ENCODE results near the gene LILRA5. TPM values are rescaled to one million over a fixed set of nuclear protein-coding genes. Genes with fewer than 3 reads are reported as not detected.
"Not testable (repeated sequence)": the region's sequence is repeated elsewhere in the genome, so short reads cannot be mapped to it uniquely, and the experiment has no call there.

LILRA5 gene
- total RNA-seq, result 10 to 100 TPM in 2 of 3 donors, 1 to 10 TPM in 1; 3.4 to 22.3 (median 11.1) TPM
- total RNA-seq (2013), result 5.5 TPM

DNA sequence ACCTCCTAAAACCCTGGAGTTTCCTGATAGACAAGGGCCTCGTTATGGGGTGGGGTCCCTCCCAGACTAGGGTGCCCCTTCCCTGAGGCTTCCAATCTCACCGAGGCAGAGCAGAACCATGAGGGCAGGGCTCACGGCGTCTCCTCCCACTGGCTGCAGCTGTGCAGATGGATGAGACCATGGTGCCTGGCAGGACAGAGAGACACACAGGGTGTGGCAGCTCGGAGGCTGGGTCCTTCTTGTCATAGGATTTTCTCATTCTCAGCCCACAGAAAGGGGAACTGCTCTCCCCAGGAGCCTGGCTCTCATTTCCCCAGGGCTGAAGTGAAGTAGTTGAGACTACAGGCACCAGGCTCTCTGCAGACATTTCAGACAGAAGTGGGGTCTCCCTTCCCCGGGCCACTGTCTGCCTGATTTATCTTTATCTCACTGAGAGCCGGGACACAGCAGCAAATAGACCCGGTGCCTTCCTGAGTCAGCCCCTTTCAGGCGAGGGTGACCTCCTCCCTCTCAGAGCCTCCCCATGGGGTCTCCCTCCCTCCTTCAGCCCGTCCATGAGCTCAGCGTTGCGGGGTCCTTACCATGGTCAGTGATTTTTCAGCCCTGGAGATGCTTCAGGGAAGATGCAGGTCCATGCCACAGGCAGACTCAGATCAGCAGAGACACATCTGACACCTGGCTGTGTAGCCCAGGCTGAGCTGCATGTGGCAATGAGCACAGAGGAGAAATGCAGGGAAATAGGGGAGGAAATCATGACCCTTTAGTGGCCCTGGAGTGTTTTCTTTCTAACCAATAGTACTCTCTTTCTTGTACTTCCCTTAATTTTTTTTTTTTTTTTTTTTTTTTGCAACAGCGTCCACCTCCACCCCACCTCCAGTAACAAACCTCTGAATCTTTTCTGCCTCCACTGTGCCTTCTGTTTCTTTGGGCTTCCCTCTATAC is at the start of gene LILRA5:
Gene LILRA5 (minus strand): TSS at position 731 of the 942 bp plus-strand sequence. CDS start 147 bp downstream, at position 584.
- Mint-ChIP-seq H3K4me1 (peaks cover 0 to 4% of the 10 kb centered on the region in 2 donors), H3K36me3 (no peaks in the 10 kb centered on the region), H3K27ac (peak within 1 kb of the TSS in 1 of 2 donors; percentile 74), H3K27me3 (ENCODE audit: low read depth in 2 of 2) (peaks cover 20 to 27% of the 10 kb centered on the region in 2 donors), H3K4me3 (no peak within 1 kb of the TSS), H3K9me3 (no peaks in the 10 kb centered on the region)
- ATAC-seq (peak; percentile 36 to 58 (median 38)), DNase-seq (no peak)
- peak within 1 kb of the TSS; percentile 46 for H3K27ac ChIP-seq (ENCODE audit: low read length)
- H3K9me3 ChIP-seq (ENCODE audit: control insufficient read depth, insufficient read depth, low read length), result no peaks in the 10 kb centered on the region
- 11% methylated on average over 13 of the region's 13 CpGs for WGBS (ENCODE audit: insufficient coverage)
- no peaks in the 10 kb centered on the region for H3K36me3 ChIP-seq (ENCODE audit: control insufficient read depth, insufficient read depth, low read length)
- peaks cover 10% of the 10 kb centered on the region for H3K4me1 ChIP-seq (ENCODE audit: control insufficient read depth, insufficient read depth, low read length)
- TF ChIP-seq, protein P1, sequence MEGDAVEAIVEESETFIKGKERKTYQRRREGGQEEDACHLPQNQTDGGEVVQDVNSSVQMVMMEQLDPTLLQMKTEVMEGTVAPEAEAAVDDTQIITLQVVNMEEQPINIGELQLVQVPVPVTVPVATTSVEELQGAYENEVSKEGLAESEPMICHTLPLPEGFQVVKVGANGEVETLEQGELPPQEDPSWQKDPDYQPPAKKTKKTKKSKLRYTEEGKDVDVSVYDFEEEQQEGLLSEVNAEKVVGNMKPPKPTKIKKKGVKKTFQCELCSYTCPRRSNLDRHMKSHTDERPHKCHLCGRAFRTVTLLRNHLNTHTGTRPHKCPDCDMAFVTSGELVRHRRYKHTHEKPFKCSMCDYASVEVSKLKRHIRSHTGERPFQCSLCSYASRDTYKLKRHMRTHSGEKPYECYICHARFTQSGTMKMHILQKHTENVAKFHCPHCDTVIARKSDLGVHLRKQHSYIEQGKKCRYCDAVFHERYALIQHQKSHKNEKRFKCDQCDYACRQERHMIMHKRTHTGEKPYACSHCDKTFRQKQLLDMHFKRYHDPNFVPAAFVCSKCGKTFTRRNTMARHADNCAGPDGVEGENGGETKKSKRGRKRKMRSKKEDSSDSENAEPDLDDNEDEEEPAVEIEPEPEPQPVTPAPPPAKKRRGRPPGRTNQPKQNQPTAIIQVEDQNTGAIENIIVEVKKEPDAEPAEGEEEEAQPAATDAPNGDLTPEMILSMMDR (IDR thresholded peaks at IDR 0.05), result no peak
- H3K27me3 ChIP-seq (ENCODE audit: control insufficient read depth, insufficient read depth, low read length), result peaks cover 3% of the 10 kb centered on the region
- no peak within 1 kb of the TSS for H3K4me3 ChIP-seq (ENCODE audit: low read length)
- intact Hi-C loops (cut with micrococcal nuclease), result no loop called here

DNA sequence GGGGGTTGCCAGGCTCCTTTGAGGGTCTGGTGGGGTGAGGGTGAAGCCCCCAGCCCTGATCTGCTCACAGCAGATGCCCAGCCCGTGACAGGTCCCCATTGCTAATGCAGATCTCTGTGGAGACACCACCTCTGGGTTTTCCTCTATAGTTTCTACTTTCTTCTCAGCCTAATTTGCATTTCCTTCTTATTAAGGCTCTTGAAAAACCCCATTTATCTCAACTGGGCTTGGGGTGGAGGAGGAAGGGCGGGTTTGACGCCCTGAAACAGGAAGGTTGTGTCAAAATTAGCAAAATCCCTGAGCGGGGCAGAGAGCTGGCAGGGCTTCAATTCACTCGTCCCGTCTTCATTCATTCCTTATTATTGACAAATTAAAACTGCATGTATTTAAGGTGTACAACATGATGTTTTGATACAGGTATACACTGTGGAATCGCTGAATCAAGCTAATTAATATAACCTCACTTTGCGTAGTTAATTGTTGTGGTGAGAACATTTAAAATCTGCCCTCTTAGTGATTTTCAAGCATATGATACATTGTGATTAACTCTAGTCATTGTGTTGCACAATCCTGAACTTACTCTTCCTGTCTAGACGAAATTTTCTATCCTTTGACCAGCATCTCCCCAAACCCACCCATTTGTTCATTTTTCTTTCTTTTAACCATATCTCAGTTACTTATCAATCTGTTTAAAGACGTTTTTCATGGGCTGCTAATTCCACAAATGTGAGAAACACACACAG is 48.9 kb upstream of the LILRA5 start:
- WGBS (ENCODE audit: insufficient coverage), result 0% methylated on average over 1 of the region's 10 CpGs
- H3K9me3 ChIP-seq (ENCODE audit: control insufficient read depth, insufficient read depth, low read length); H3K36me3 ChIP-seq (ENCODE audit: control insufficient read depth, insufficient read depth, low read length); intact Hi-C loops (cut with micrococcal nuclease); H3K36me3 Mint-ChIP-seq; H3K9me3 Mint-ChIP-seq; H3K27me3 Mint-ChIP-seq (ENCODE audit: low read depth in 2 of 2); DNase-seq; H3K27me3 ChIP-seq (ENCODE audit: control insufficient read depth, insufficient read depth, low read length): not testable (repeated sequence)
- Mint-ChIP-seq H3K4me3 (peak overlapping the region; percentile 97), H3K27ac (peak overlapping the region; percentile 96 to 97), H3K4me1 (peaks cover 41 to 59% of the 10 kb centered on the region in 2 donors)
- H3K27ac ChIP-seq (ENCODE audit: low read length), result peak overlapping the region; percentile 79
- peak; percentile 54 to 69 (median 63) for ATAC-seq
- H3K4me1 ChIP-seq (ENCODE audit: control insufficient read depth, insufficient read depth, low read length), result peaks cover 64% of the 10 kb centered on the region
- H3K4me3 ChIP-seq (ENCODE audit: low read length), result peak overlapping the region; percentile 69

- Mint-ChIP-seq H3K4me1 (peaks cover 31 to 39% of the 10 kb centered on the region in 2 donors), H3K27ac (peak overlapping the region in 1 of 2 donors; percentile 79)
- ATAC-seq (peak; percentile 68 to 89 (median 82)), DNase-seq (peak in 1 of 2 donors; percentile 69)
- H3K27me3 ChIP-seq (ENCODE audit: control insufficient read depth, insufficient read depth, low read length); H3K27me3 Mint-ChIP-seq (ENCODE audit: low read depth in 2 of 2); H3K36me3 Mint-ChIP-seq; H3K4me3 ChIP-seq (ENCODE audit: low read length); H3K27ac ChIP-seq (ENCODE audit: low read length); H3K4me3 Mint-ChIP-seq; intact Hi-C loops (cut with micrococcal nuclease); H3K9me3 Mint-ChIP-seq; H3K9me3 ChIP-seq (ENCODE audit: control insufficient read depth, insufficient read depth, low read length): not testable (repeated sequence)
- WGBS (ENCODE audit: insufficient coverage), result 35% methylated on average over 10 of the region's 21 CpGs
- Histone ChIP-seq H3K4me1 (ENCODE audit: control insufficient read depth, insufficient read depth, low read length) (peaks cover 41% of the 10 kb centered on the region), H3K36me3 (ENCODE audit: control insufficient read depth, insufficient read depth, low read length) (peaks cover 29% of the 10 kb centered on the region)
These were observed 46.3 kb upstream of the LILRA5 start for GRCh38 chr19:54359149-54359820.

DNA sequence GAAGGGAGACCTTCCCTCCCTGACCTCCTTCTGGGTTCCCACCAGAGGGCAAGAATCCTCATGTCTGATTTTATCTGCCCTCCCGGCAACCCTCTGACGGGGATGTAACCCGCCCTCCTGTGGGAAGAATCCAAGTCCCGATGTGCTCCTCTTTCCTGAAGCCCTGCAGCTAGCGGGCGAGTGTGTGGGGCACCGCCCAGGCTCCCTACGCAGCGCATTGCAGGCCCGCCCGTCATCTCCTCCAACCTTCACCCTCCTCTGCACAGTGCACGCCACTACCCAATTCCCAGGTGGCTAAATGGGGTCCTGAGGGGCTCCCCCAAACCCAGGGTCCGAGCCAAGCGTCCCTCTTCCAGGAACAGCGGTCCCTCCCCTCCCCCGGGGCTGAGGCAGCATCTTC is 44.4 kb upstream of the LILRA5 start:
- Histone ChIP-seq H3K36me3 (ENCODE audit: control insufficient read depth, insufficient read depth, low read length) (peaks cover 33% of the 10 kb centered on the region), H3K4me1 (ENCODE audit: control insufficient read depth, insufficient read depth, low read length) (peaks cover 27% of the 10 kb centered on the region), H3K4me3 (ENCODE audit: low read length) (no peak overlapping the region), H3K9me3 (ENCODE audit: control insufficient read depth, insufficient read depth, low read length) (no peaks in the 10 kb centered on the region), H3K27me3 (ENCODE audit: control insufficient read depth, insufficient read depth, low read length) (no peaks in the 10 kb centered on the region), H3K27ac (ENCODE audit: low read length) (no peak overlapping the region)
- no peak overlapping the region for H3K27ac Mint-ChIP-seq
- no peaks in the 10 kb centered on the region for H3K27me3 Mint-ChIP-seq (ENCODE audit: low read depth in 2 of 2)
- intact Hi-C loops (cut with micrococcal nuclease), result no loop called here
- no peak for ATAC-seq
- H3K36me3 Mint-ChIP-seq, result no peaks in the 10 kb centered on the region
- peaks cover 16 to 41% of the 10 kb centered on the region in 2 donors for H3K4me1 Mint-ChIP-seq
- H3K9me3 Mint-ChIP-seq, result no peaks in the 10 kb centered on the region
- TF ChIP-seq, protein P1 (IDR thresholded peaks at IDR 0.05), result no peak
- DNase-seq, result no peak
- WGBS (ENCODE audit: insufficient coverage), result 93% methylated on average over 16 of the region's 16 CpGs
- H3K4me3 Mint-ChIP-seq, result no peak overlapping the region

Measured in natural killer cell (primary cell).